PC-3 (cell line): Measurements from ENCODE around the gene LILRB4. TPM values are rescaled to one million over a fixed set of nuclear protein-coding genes. Genes with fewer than 3 reads are reported as not detected.
"Not testable (repeated sequence)": the region's sequence is repeated elsewhere in the genome, so short reads cannot be mapped to it uniquely, and the experiment has no call there.

Experiments
- ATAC-seq: fragments of 200-7000 bp; cut with Tn5 transposase; 2 replicates; pipeline ENCODE4 v1.9.1; 2020; ENCODE audit warnings: mild to moderate bottlenecking, moderate library complexity
- BruUV-seq: library from RNA; stranded (reverse); fragments of 400-500 nt; replicated peaks from 2 replicates; lab custom pipeline; 2021; lab: Mats Ljungman, UMichigan
- CTCF ChIA-PET: fragments of 300-600 bp; sonication (Branson Sonifier 250); formaldehyde crosslinking; loops from one replicate; lab custom pipeline; 2022; ENCODE audit warnings: antibody characterized with exemption; lab: Charles Lee
- POLR2A ChIA-PET: fragments of 300-600 bp; sonication (Branson Sonifier 250); formaldehyde crosslinking; loops from one replicate; lab custom pipeline; 2022; ENCODE audit warnings: antibody characterized with exemption; ENCODE audit not compliant: unreplicated experiment; lab: Charles Lee
- DNase-seq: peaks from one replicate; pipeline ENCODE4 v3.0.0-alpha.2; 2015
- H2AFZ ChIP-seq: fragments of 300-600 bp; sonication (generic); 2 replicates; pipeline ENCODE4 v1.6.0; 2016; ENCODE audit warnings: antibody characterized with exemption, low read length
- H3F3A ChIP-seq: fragments of 300-600 bp; sonication (generic); one replicate; pipeline ENCODE4 v1.6.0; 2017; ENCODE audit warnings: antibody characterized with exemption, low read length, control low read depth, mild to moderate bottlenecking; ENCODE audit not compliant: unreplicated experiment
- H3K27ac ChIP-seq: fragments of 300-600 bp; sonication (generic); 2 replicates; pipeline ENCODE4 v1.5.1; 2016; ENCODE audit warnings: mild to moderate bottlenecking, low read length
- H3K27me3 ChIP-seq: fragments of 300-600 bp; sonication (generic); 2 replicates; pipeline ENCODE4 v1.6.1; 2016; ENCODE audit warnings: low read length, mixed read lengths
- H3K36me3 ChIP-seq: fragments of 300-600 bp; sonication (generic); 2 replicates; pipeline ENCODE4 v1.6.1; 2016; ENCODE audit warnings: low read depth, mixed run types, low read length, mixed read lengths
- H3K4me1 ChIP-seq: fragments of 300-600 bp; sonication (generic); 2 replicates; pipeline ENCODE4 v1.5.1; 2016; ENCODE audit warnings: low read length; ENCODE audit not compliant: insufficient read depth
- H3K4me2 ChIP-seq: fragments of 300-600 bp; sonication (generic); 2 replicates; pipeline ENCODE4 v1.6.0; 2016; ENCODE audit warnings: low read length
- H3K4me3 ChIP-seq: fragments of 300-600 bp; sonication (generic); 2 replicates; pipeline ENCODE4 v1.5.1; 2016; ENCODE audit warnings: mild to moderate bottlenecking, low read length, mixed read lengths
- H3K79me2 ChIP-seq: fragments of 300-600 bp; sonication (generic); 2 replicates; pipeline ENCODE4 v1.6.1; 2017; ENCODE audit warnings: low read length, mixed read lengths
- H3K9ac ChIP-seq: fragments of 300-600 bp; sonication (generic); 2 replicates; pipeline ENCODE4 v1.6.0; 2016; ENCODE audit warnings: mild to moderate bottlenecking, low read length
- H3K9me2 ChIP-seq: fragments of 300-600 bp; sonication (generic); replicated peaks from 2 replicates; pipeline ENCODE4 v1.6.1; 2016; ENCODE audit warnings: mixed run types, low read length, mixed read lengths
- H3K9me3 ChIP-seq: fragments of 300-600 bp; sonication (generic); 2 replicates; pipeline ENCODE4 v1.6.1; 2016; ENCODE audit warnings: low read length, mixed read lengths
- H4K20me1 ChIP-seq: fragments of 300-600 bp; sonication (generic); 2 replicates; pipeline ENCODE4 v1.6.1; 2016; ENCODE audit warnings: low read length, mixed read lengths
- EZH2 ChIP-seq: fragments of 300-600 bp; sonication (generic); IDR thresholded peaks from one replicate; pipeline ENCODE4 v1.6.1; 2017; ENCODE audit warnings: antibody characterized with exemption, mild to moderate bottlenecking, low read length; ENCODE audit not compliant: unreplicated experiment
- EZH2phosphoT487 ChIP-seq: fragments of 300-600 bp; sonication (generic); IDR thresholded peaks from 2 replicates; pipeline ENCODE4 v1.6.1; 2018; ENCODE audit warnings: mild to moderate bottlenecking, antibody characterized with exemption, low read length, borderline replicate concordance
- intact Hi-C: fragments of 100-400 bp; cut with micrococcal nuclease; formaldehyde crosslinking; loops from 2 replicates; pipeline ENCODE4 v1.9.0; 2023
- total RNA-seq: library from RNA; depleted of rRNA; stranded (reverse); fragments of >200 nt; gene quantifications from 2 replicates; pipeline ENCODE4 v1.2.3, GENCODE V29; 2014
- TF ChIP-seq, protein P1 (sequence below): fragments of 300-600 bp; sonication (generic); conservative IDR thresholded peaks from 2 replicates; pipeline ENCODE4 v1.5.1; 2017; ENCODE audit warnings: antibody characterized with exemption, low read depth, mild to moderate bottlenecking, low read length

LILRB4 gene
- total RNA-seq, 1 experiment from 2014 or later: not detected

DNA sequence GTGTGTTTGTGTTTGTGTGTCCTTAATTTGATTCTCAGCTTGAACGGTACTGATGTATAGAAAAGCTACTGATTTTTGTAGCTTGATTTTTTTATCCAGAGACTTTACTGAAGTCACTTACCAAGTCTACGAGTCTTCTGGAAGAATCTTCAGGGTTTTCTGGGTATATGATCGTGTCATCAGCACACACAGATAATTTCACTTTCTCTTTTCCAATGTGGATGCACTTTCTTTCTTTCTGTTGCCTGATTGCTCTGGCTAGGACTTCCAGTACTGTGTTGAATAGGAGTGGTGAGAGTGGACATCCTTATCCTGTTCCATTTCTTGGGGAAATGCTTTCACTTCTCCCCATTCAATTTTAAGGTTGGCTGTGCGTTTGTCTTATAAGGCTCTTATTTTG is 40.4 kb upstream of the LILRB4 start:
- no peak for DNase-seq
- Histone ChIP-seq H3K27me3 (peaks cover 51% of the 10 kb centered on the region), H3K4me3 (no peak overlapping the region), H3K9me2 (no peaks in the 10 kb centered on the region), H3K4me1 (no peaks in the 10 kb centered on the region), H4K20me1 (no peaks in the 10 kb centered on the region), H3K36me3 (no peaks in the 10 kb centered on the region), H3F3A (no peaks in the 10 kb centered on the region), H3K27ac (no peak overlapping the region), H3K9ac (no peak overlapping the region), H2AFZ (no peak overlapping the region), H3K79me2 (no peaks in the 10 kb centered on the region), H3K4me2 (no peak overlapping the region), H3K9me3 (0 out of 2 replicates have a peak, but pooled peaks cover 6% of the 10 kb centered on the region)
- intact Hi-C loops: no loop called here
- ChIA-PET POLR2A (no interaction called here), CTCF (no interaction called here)
- TF ChIP-seq EZH2: no peak
- TF ChIP-seq, protein P1, sequence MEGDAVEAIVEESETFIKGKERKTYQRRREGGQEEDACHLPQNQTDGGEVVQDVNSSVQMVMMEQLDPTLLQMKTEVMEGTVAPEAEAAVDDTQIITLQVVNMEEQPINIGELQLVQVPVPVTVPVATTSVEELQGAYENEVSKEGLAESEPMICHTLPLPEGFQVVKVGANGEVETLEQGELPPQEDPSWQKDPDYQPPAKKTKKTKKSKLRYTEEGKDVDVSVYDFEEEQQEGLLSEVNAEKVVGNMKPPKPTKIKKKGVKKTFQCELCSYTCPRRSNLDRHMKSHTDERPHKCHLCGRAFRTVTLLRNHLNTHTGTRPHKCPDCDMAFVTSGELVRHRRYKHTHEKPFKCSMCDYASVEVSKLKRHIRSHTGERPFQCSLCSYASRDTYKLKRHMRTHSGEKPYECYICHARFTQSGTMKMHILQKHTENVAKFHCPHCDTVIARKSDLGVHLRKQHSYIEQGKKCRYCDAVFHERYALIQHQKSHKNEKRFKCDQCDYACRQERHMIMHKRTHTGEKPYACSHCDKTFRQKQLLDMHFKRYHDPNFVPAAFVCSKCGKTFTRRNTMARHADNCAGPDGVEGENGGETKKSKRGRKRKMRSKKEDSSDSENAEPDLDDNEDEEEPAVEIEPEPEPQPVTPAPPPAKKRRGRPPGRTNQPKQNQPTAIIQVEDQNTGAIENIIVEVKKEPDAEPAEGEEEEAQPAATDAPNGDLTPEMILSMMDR: no peak
- TF ChIP-seq EZH2phosphoT487: no peak
- no TSS peak for BruUV-seq
- no peak for ATAC-seq

DNA sequence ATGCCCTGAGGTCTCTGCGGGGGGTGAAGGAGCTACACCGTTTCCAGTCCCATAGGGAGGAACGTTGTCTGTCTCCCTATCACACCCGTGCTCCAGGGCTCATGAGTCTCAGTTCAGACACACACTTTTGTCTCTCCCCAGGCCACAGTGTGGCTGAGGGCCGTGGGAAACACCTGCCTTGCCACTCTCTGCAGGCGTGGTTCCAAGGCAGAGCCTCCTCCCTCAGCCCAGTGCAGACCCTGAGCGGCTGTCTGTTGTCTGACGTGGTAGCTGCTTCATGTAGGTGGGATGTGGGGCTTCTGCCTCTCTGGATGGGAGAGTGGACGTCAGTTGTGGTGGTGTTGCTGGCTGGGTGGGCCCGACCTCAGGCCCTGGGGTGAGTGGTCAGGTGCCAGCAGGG is 38.6 kb upstream of the LILRB4 start:
- H2AFZ ChIP-seq, H3K27ac ChIP-seq, intact Hi-C loops, H3K36me3 ChIP-seq, DNase-seq, BruUV-seq, H3F3A ChIP-seq, H4K20me1 ChIP-seq, CTCF ChIA-PET, ATAC-seq, H3K4me1 ChIP-seq, H3K9ac ChIP-seq, H3K4me2 ChIP-seq, POLR2A ChIA-PET, H3K79me2 ChIP-seq, H3K9me2 ChIP-seq, H3K9me3 ChIP-seq, H3K4me3 ChIP-seq: not testable (repeated sequence)
- peaks cover 69% of the 10 kb centered on the region for H3K27me3 ChIP-seq

DNA sequence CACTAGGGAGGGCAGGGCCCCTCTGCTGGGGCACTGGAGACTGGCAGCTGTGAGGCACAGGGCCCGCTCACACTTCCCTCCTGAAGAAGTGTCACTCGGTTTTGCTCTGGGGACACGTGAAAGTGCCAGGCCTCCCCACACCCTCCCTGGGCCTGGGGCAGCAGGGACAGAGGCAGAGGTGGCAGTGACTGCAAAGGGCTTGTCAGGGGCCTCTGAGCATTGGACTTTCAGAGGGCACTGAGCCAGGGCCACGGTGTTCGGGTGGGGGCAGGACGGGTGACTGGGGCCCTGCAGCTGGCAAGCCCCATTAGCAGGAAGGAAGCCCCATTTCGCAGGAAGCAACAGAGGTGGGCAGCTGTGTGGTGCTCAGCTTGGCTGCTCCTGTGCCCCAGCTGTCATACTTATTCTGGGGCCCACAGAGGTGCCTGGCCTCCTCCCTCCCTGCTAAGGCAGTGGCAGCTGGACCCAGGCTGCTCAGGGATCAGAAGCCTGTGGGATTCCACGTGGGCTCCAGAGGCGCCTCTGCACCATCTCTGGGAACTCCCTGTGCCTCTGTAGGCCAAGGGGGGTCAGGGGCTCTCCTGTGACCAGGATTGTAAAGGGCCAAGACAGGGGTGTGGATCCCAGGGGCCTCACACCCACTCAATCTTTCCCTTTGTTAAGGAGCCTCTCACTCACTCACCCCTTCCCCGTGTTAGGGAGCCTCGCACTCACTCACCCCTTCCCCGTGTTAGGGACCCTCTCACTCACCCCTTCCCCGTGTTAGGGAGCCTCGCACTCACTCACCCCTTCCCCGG is 37.7 kb upstream of the LILRB4 start:
- H3K9me2 ChIP-seq, DNase-seq, intact Hi-C loops, H3K79me2 ChIP-seq, H3K36me3 ChIP-seq, ATAC-seq, H3K27ac ChIP-seq, BruUV-seq, POLR2A ChIA-PET, H3K9ac ChIP-seq, H3K4me1 ChIP-seq, H3K4me3 ChIP-seq, H3K4me2 ChIP-seq, H3F3A ChIP-seq, H4K20me1 ChIP-seq, H3K9me3 ChIP-seq, H2AFZ ChIP-seq, CTCF ChIA-PET: not testable (repeated sequence)
- peaks cover 75% of the 10 kb centered on the region for H3K27me3 ChIP-seq
